ENCODE measurements around the gene ULK1. TPM values are rescaled to one million over a fixed set of nuclear protein-coding genes. Genes with fewer than 3 reads are reported as not detected.
"Not testable (repeated sequence)": the region's sequence is repeated elsewhere in the genome, so short reads cannot be mapped to it uniquely, and the experiment has no call there.

ULK1 gene
- total RNA-seq, 1 donor from 2014 or later, result 57.4 TPM

GRCh38 chr12:131882804-131883520 is 11.5 kb upstream of the ULK1 start:
- H3K36me3 ChIP-seq, result no peaks in the 10 kb centered on the region
- H3K4me3 ChIP-seq, result no peak overlapping the region
- TF ChIP-seq CTCF (IDR thresholded peaks at IDR 0.05; ENCODE audit: borderline replicate concordance), result no peak
- H3K9me3 ChIP-seq (replicated peaks), result peaks cover 9% of the 10 kb centered on the region
- intact Hi-C loops (cut with micrococcal nuclease), result no loop called here
- H3K27me3 ChIP-seq (ENCODE audit: low read depth), result no peaks in the 10 kb centered on the region
- DNase-seq, result no peak
- H3K27ac ChIP-seq (replicated peaks), result no peak overlapping the region
- no peaks in the 10 kb centered on the region for H3K4me1 ChIP-seq

GRCh38 chr12:131883521-131883900 is 10.9 kb upstream of the ULK1 start:
- peaks cover 9% of the 10 kb centered on the region for H3K9me3 ChIP-seq (replicated peaks)
- no peak for TF ChIP-seq CTCF (IDR thresholded peaks at IDR 0.05; ENCODE audit: borderline replicate concordance)
- no peak overlapping the region for H3K27ac ChIP-seq (replicated peaks)
- no peaks in the 10 kb centered on the region for H3K36me3 ChIP-seq
- H3K27me3 ChIP-seq (ENCODE audit: low read depth), result no peaks in the 10 kb centered on the region
- no peaks in the 10 kb centered on the region for H3K4me1 ChIP-seq
- intact Hi-C loops (cut with micrococcal nuclease), result no loop called here
- no peak overlapping the region for H3K4me3 ChIP-seq
- no peak for DNase-seq

GRCh38 chr12:131885076-131885475 is 9.3 kb upstream of the ULK1 start:
- H3K36me3 ChIP-seq; DNase-seq; H3K9me3 ChIP-seq (replicated peaks); intact Hi-C loops (cut with micrococcal nuclease); H3K4me3 ChIP-seq; H3K27ac ChIP-seq (replicated peaks); H3K4me1 ChIP-seq; H3K27me3 ChIP-seq (ENCODE audit: low read depth): not testable (repeated sequence)

DNA sequence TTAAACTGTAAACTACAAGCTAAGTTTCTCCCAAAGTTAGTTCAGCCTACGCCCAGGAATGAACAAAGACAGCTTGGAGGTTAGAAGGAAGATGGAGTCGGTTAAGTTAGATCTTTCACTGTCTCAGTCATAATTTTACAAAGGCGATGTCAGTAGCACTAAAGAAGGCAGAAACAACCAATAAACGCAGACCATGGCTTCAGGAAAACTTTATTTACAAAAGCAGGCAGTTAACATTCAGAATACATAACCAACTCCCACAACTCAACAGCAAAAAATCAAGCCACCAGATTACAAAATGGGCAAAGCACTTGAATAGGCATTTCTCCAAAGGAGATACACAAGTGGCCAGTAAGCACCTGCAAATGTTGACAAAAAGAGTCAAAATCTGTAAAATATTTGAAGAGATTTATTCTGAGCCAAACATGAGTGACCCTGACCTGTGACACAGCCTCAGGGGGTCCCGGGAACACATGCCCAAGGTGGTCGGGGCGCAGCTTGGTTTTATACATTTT is 8.8 kb upstream of the ULK1 start:
- no peak overlapping the region for H3K4me3 ChIP-seq
- peaks cover 9% of the 10 kb centered on the region for H3K9me3 ChIP-seq (replicated peaks)
- TF ChIP-seq CTCF (IDR thresholded peaks at IDR 0.05; ENCODE audit: borderline replicate concordance), result no peak
- no peak overlapping the region for H3K27ac ChIP-seq (replicated peaks)
- H3K36me3 ChIP-seq, result no peaks in the 10 kb centered on the region
- H3K27me3 ChIP-seq (ENCODE audit: low read depth), result no peaks in the 10 kb centered on the region
- no peak for DNase-seq
- intact Hi-C loops (cut with micrococcal nuclease), result no loop called here
- H3K4me1 ChIP-seq, result no peaks in the 10 kb centered on the region

- intact Hi-C loops (cut with micrococcal nuclease); H3K4me3 ChIP-seq; H3K27ac ChIP-seq (replicated peaks); DNase-seq; H3K36me3 ChIP-seq; H3K9me3 ChIP-seq (replicated peaks); H3K27me3 ChIP-seq (ENCODE audit: low read depth): not testable (repeated sequence)
- peaks cover 21% of the 10 kb centered on the region for H3K4me1 ChIP-seq
Observed at GRCh38 chr12:131891722-131892121, 2.7 kb upstream of the ULK1 start.

GRCh38 chr12:131892711-131893604 is 1.5 kb upstream of the ULK1 start:
- no peak for TF ChIP-seq CTCF (IDR thresholded peaks at IDR 0.05; ENCODE audit: borderline replicate concordance)
- Histone ChIP-seq H3K9me3 (replicated peaks) (no peaks in the 10 kb centered on the region), H3K27me3 (ENCODE audit: low read depth) (no peaks in the 10 kb centered on the region), H3K36me3 (peaks cover 7% of the 10 kb centered on the region), H3K4me3 (no peak overlapping the region), H3K4me1 (peaks cover 33% of the 10 kb centered on the region), H3K27ac (replicated peaks) (peak overlapping the region; percentile 99)
- no peak for DNase-seq
- intact Hi-C loops (cut with micrococcal nuclease), result no loop called here

Measured in left ventricle myocardium inferior (tissue), 1 donor.